ENCODE measurements around the gene LTO1.
"Not testable (repeated sequence)": the region's sequence is repeated elsewhere in the genome, so short reads cannot be mapped to it uniquely, and the experiment has no call there.

Gene LTO1

DNA sequence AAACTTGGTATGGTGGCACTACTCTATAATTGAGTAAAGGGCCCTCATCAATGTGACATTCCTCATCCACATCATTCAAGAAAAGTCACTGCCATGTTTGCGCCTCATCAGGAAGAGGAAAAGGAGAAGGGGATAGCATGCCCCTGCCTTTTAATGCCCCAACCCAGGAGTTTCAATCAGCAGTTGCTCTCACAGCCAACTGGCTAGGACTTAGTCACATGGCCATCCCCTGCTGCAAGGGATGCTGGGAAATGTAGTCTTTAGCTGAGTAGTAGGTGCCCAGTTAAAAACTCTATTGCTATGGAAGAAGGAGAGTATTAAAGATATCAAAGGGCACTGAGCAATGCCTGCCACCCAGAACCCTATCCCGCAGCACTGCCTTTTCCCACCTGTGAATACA is 45.1 kb downstream of the LTO1 start:
- no peak for DNase-seq

DNA sequence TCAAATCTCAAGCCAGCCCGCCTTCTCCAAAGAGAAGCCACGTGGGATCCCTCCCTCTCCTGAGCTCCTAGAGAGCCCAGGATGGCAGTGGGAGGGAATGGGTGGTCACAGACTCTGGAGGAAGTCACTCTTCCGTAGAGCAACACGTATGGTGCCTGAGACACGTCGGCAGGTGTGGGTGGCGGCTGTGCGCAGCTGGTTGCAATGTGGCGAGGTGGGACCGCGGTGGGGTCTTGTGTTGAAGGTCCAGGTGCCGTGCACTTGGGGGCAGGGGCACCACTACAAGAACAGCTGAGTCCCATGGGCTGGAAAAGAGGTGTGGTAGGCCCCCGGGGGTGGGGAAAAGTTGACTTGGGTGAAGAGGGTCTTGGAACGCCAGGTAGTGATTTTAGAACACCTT is 47.6 kb downstream of the LTO1 start:
- DNase-seq, result no peak

DNA sequence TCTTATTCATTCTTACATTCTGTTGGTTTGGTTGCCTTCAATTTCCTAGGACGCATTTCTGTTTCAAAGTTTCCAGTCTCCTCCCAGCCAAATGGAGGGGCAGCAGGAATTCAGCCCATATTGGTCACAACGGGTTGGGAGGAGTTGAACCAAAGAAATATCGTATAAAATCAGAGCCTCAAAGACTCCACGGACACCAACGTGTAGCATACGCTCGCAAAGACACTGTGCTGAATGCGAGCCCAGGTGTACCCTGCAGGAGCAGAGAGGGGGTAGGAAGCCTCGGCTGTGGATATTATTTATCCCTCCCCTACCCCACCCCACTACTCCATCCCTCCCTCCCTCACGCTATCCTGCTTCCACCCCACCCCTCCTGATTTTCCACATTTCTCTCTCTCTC is 49.7 kb downstream of the LTO1 start:
- no peak for DNase-seq

DNA sequence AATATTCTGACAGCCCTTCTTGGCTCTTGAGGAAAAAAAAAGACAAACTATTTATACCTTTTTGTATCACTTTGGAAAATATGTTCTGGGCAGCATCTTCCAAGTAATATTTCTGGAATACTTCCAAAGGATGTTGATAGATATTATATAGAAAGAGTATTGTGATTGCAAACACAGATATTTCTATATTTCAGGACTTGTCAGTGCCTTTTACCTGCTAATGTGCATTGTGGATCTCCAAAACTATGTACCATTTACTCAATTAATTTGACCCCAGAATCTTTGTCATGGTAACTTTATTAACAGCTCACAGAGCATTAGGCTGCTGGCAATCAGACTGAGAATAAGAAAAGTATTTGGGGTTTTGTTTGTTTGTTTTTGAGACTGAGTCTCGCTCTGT is 50.9 kb downstream of the LTO1 start:
- no peak for DNase-seq

DNA sequence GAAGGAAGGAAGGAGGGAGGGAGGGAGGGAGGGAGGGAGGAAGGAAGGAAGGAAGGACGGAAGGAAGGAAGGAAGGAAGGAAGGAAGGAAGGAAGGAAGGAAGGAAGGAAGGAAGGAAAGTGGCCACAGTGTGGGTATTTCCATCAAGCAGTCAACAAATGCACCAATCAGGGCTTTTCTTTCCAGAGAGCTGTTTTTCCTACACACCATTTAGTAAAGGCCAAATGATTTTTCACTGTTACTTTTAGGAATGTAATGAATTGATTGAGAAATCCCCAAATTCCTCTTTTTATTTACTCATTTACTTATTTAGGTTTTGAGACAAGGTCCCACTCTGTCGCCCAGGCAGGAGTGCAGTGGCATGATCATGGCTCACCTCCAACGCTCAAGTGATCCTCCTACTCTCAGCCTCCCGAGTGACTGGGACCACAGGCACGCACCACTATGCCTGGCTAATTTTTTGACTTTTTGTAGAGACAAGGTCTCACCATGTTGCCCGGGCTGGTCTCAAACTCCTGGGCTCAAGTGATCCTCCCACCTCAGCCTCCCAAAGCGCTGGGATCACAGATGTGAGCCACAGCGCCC is 53.0 kb downstream of the LTO1 start:
- DNase-seq, result not testable (repeated sequence)

DNA sequence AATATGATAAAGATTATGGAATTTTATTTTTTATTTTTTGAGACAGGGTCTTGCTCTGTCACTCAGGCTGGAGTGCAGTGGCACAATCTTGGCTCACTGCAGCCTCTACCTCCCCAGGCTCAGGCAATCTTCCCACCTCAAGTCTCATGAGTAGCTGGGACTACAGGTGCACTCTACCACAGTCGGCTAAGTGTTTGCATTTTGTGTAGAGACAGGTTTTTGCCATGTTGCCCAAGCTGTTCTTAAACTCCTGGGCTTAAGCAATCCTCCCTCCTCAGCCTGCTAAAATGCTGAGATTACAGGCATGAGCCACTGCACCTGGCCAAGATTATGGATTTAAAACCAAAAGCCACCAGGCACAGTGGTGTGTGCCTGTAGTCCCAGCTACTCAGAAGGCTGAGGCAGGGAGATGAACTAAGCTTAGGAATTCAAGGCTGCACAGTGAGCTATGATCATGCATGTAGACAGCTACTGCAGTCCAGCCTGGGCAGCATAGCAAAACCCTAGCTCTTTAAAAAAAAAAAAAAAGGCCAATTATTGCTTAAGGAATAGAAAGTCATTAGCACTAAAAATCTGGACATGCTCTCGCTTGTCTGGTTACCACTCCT is 54.4 kb downstream of the LTO1 start:
- DNase-seq, result no peak

DNA sequence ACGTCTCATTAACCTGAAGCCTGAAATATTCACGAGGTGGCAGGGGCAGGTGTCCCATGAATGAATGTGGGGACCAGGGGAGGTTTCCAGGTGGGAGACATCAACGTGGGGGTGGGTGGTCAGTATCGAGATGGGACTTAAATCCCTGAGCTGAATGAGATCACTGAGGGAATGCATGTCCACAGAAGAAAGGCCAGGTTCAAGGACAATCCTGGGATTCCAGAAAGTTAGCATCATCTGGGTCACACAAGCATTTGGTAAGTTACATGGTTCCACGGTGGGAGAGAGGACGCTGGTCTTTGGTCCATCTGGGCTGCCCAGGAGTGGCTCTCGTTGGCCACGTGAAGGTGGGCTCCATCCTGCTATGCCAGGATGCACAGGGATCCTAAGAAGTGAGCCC is 56.9 kb downstream of the LTO1 start:
- DNase-seq, result no peak

DNA sequence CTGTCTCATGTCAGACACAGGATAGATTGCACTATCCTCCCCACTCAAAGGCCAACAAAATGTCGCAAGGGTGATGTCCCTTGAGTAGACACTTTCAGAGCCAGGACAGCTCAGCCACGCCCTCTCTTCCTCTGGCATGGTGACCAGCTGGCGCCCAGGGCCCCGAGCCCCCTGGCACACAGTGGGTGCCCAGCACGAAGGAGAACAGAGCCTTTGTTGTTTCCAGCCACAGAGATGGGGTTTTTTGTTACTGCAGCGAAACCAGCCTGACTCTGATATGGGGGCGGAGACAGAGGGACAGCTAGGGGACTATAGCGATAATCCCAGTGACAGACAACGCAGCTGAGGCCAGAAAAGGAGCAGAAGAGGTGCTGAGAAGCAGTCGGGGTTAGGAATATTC is 57.5 kb downstream of the LTO1 start:
- no peak for DNase-seq

DNA sequence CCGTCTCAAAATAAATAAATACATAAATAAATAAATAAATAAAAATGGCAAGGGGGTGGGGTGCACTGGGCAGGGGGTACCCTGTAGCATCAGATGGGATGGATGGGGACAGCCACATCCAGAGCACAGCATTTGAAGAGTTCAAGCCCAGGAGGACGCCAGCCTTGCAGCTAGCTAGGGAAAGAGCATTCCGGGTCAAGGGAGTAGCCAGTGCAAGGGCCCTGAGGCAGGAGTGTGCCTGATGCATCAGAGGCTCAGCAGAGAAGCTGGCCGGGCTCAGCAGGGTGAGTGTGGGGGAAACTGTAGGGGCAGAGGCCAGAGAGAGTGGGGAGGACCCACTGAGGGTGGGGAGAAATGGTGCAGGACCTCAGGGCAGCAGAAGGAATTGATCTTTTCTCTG is 57.9 kb downstream of the LTO1 start:
- DNase-seq, result no peak

Measured in CD4-positive, alpha-beta T cell treated with Interleukin-17A for 4 hours (primary cell).